SH-SY5Y (cell line): ENCODE data around the gene ZKSCAN1.

Experiments
- GATA2 ChIP-seq: IDR thresholded peaks from 2 replicates; pipeline ENCODE4 v1.6.1; 2011; ENCODE audit warnings: mild to moderate bottlenecking, low read depth, low read length
- GATA3 ChIP-seq: IDR thresholded peaks from 2 replicates; pipeline ENCODE4 v1.6.1; 2011; ENCODE audit warnings: low read depth, mild to moderate bottlenecking, low read length, moderate library complexity

- TF ChIP-seq GATA2 (no peak), GATA3 (no peak)
Measured at GRCh38 chr7:100090527-100091410, 75.4 kb downstream of the ZKSCAN1 start.
